Pancreas (tissue), 10 donors: Measurements from ENCODE around the gene TCF7. TPM values are rescaled to one million over a fixed set of nuclear protein-coding genes. Genes with fewer than 3 reads are reported as not detected.
A peak's percentile ranks its signal among the peaks of the same experiment; 100 is the strongest.

Source experiments
- ATAC-seq, 4 donors: fragments of 200-7000 bp; cut with Tn5 transposase; one replicate each; pipeline versions ENCODE4 v1.8.0 to v1.9.1; 2020; ENCODE audit warnings: mild to moderate bottlenecking in 4 of 4, moderate library complexity in 4 of 4
- DNase-seq, 6 donors: peaks; one replicate each; pipeline ENCODE4 v3.0.0-alpha.2; 2020
- FAIRE-seq: peaks from 2 replicates; lab custom pipeline; 2012; peaks lifted over from hg19 to GRCh38; lab: Jason Lieb, UNC
- H3K27ac ChIP-seq, 4 donors: fragments of 200-600 bp; sonication (generic); 1 replicate in 3 of 4; 2 replicates in 1 of 4; pipeline versions ENCODE4 v1.5.0 to v1.8.0; 2020
- H3K27me3 ChIP-seq, 4 donors: fragments of 200-600 bp; one replicate each; pipeline ENCODE4 v1.8.0; 2021
- H3K36me3 ChIP-seq, 3 donors: fragments of 200-600 bp; sonication (generic) in 1 of 3; one replicate each; pipeline versions ENCODE4 v1.5.0 to v1.8.0; 2020 to 2021
- H3K4me1 ChIP-seq, 3 donors: fragments of 200-600 bp; one replicate each; pipeline ENCODE4 v1.8.0; 2021
- H3K4me3 ChIP-seq, 4 donors: fragments of 200-600 bp; sonication (generic) in 2 of 4; one replicate each; pipeline versions ENCODE4 v1.5.0 to v1.8.0; 2020 to 2021
- H3K9me3 ChIP-seq, 4 donors: fragments of 200-600 bp; one replicate each; pipeline ENCODE4 v1.8.0; 2021
- CTCF ChIP-seq, 4 donors: fragments of 200-600 bp; sonication (generic) in 3 of 4; IDR thresholded peaks; one replicate each; pipeline versions ENCODE4 v1.5.0 to v1.8.0; 2021; ENCODE audit warnings: antibody characterized with exemption in 4 of 4
- WGBS, 2 donors: extraction: QIAGEN DNeasy Blood & Tissue Kit; methylation state at CpG; one replicate each; pipeline ENCODE4 v1.1.7; 2013; 5-methylcytosine and 5-hydroxymethylcytosine counted together
- intact Hi-C, 3 donors: fragments of 100-400 bp; cut with DNase I; formaldehyde crosslinking; loops; one replicate each; pipeline versions ENCODE4 v1.11.1 to v1.14.2; 2022
- polyA plus RNA-seq, 2 donors: library from polyadenylated mRNA; stranded (reverse); fragments of 200-250 nt; gene quantifications; one replicate each; pipeline ENCODE4 v1.2.3, GENCODE V29; 2013
- total RNA-seq, 6 donors: library from RNA; stranded (reverse); fragmentation: NEBNext Ultra II Directional in 4 of 6; extraction: Animal tissue kit (Norgen Biotek cat#: 25700) in 4 of 6; gene quantifications; one replicate each; pipeline versions ENCODE4 v1.2.1 to v1.2.4, GENCODE V29; 2021 to 2023
- donor health status: healthy with polysubstance abuse.
- donor health status: DM: no; HTN: no; CAD: no; lungs with moderate emphysema.
- donor health status: DM: no; HTN: no; CAD: no.
- donor health status: control.
- donor health status: control.
- donor health status: Bipolar disorder and iron deficiency.
- donor health status: DM: yes; HTN: yes; CAD: no.
- donor health status: DM: no; HTN: no; CAD: no.
- donor health status: DM: no; HTN: no; CAD: no.
- donor health status: DM: yes; HTN: yes; CAD: no.

The TCF7 gene
- total and polyA plus RNA-seq, 8 donors: 1.9 to 13.1 (median 6.9) TPM

DNA sequence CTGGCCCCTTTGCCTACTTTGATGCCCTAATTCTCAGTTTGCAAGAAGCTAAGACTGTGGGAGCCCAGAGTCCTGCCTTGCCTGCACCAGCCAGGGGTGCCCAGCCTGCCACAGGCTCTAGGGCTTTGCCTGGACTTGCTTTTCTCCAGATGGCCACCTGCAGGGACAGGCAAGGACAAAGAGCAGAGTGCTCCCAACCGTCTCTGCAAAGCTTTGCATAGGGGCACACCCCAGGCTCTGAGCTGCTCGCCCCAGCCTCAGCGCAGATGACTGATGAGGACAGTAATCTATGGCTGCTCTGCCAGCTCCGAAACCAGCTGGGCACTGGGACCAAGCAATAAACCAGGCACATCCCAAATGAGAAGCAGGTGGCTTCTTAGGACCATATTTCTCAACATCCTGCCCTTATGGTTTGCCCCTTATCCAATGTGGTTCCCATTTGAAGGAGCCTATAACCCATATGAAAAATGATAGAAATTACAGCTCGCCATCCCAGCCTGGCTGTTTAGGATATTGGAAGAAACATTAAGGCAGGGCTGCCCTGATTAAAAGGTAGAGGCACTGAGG, 25.4 kb upstream of the TCF7 start:
- H3K9me3 ChIP-seq: no peaks in the 10 kb centered on the region
- no peak for ATAC-seq
- no peaks in the 10 kb centered on the region for H3K4me1 ChIP-seq
- TF ChIP-seq CTCF (IDR thresholded peaks at IDR 0.05): no peak
- WGBS, 2 donors: 92 to 95% methylated on average over 5 of the region's 5 CpGs
- H3K4me3 ChIP-seq: no peak overlapping the region
- no peak overlapping the region for H3K27ac ChIP-seq
- FAIRE-seq: no peak
- H3K27me3 ChIP-seq: no peaks in the 10 kb centered on the region
- intact Hi-C loops: no loop called here
- no peaks in the 10 kb centered on the region for H3K36me3 ChIP-seq
- DNase-seq: no peak

DNA sequence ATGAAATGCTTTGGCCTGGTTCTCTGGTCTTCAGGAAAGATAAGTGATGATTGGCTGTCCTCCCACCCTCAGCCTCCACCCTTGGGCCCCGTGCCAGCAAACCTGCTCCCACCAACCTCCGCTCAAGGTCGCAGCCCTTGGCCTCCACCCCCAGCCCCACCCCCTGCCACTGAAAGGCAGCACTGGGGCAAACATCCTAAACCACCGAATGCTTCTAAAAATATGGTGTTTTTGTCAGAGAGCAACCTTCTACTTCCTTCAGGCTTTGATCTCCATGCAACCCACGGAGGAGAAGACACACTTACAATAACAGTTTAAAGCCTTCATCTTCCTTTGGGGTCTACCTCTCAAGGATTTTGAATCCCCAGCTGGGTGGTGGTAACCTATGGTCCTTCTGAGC, 24.0 kb upstream of the TCF7 start:
- no peaks in the 10 kb centered on the region for H3K9me3 ChIP-seq
- no peak overlapping the region for H3K27ac ChIP-seq
- DNase-seq (no peak), ATAC-seq (no peak), FAIRE-seq (no peak)
- TF ChIP-seq CTCF (IDR thresholded peaks at IDR 0.05): no peak
- H3K36me3 ChIP-seq: no peaks in the 10 kb centered on the region
- peaks cover 0 to 10% (median 0%) of the 10 kb centered on the region in 3 donors for H3K4me1 ChIP-seq
- no peak overlapping the region for H3K4me3 ChIP-seq
- intact Hi-C loops: no loop called here
- WGBS, 2 donors: 39 to 40% methylated on average over 5 of the region's 5 CpGs
- H3K27me3 ChIP-seq: no peaks in the 10 kb centered on the region

DNA sequence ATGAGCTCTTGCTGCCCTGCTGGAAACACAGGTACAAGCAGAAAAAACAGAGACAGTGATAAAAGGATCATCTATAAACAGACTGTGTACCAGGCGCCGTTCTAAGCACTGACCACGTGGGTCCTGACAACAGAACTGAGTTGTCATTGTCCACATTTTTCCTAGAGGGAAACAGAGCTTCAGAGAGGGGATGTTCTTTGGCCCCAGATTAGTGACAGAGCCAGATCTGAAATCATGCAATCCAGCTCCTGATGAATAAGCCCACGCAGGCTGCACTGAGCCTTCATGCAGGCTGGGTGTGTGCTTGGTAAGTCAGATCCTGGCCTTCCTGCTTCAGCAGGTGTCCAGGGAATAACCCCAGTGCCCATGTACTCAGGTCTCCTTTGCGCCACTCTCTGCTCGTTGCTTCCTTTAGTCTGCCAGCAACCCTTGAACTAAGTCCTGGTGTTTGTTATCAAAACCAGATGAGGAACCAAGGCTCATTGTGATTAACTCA, 22.8 kb upstream of the TCF7 start:
- Histone ChIP-seq H3K9me3 (no peaks in the 10 kb centered on the region), H3K4me1 (peaks cover 0 to 10% (median 0%) of the 10 kb centered on the region in 3 donors), H3K4me3 (no peak overlapping the region), H3K27ac (no peak overlapping the region), H3K36me3 (no peaks in the 10 kb centered on the region), H3K27me3 (no peaks in the 10 kb centered on the region)
- ATAC-seq (no peak), FAIRE-seq (no peak), DNase-seq (peak in 1 of 6 donors; percentile 6)
- no peak for TF ChIP-seq CTCF (IDR thresholded peaks at IDR 0.05)
- WGBS, 2 donors: 75 to 77% methylated on average over 6 of the region's 6 CpGs
- intact Hi-C loops: no loop called here

GRCh38 chr5:134092875-134093274, 21.6 kb upstream of the TCF7 start:
- no peak overlapping the region for H3K27ac ChIP-seq
- intact Hi-C loops: no loop called here
- peak in 4 of 6 donors; percentile 54 to 80 (median 69) for DNase-seq
- 83 to 86% methylated on average over 1 of the region's 1 CpG for WGBS, 2 donors
- no peak for TF ChIP-seq CTCF (IDR thresholded peaks at IDR 0.05)
- H3K4me3 ChIP-seq: no peak overlapping the region
- ATAC-seq: peak; percentile 79 to 85 (median 84)
- peaks cover 0 to 10% (median 0%) of the 10 kb centered on the region in 3 donors for H3K4me1 ChIP-seq
- FAIRE-seq: no peak
- no peaks in the 10 kb centered on the region for H3K36me3 ChIP-seq
- no peaks in the 10 kb centered on the region for H3K9me3 ChIP-seq
- no peaks in the 10 kb centered on the region for H3K27me3 ChIP-seq

DNA sequence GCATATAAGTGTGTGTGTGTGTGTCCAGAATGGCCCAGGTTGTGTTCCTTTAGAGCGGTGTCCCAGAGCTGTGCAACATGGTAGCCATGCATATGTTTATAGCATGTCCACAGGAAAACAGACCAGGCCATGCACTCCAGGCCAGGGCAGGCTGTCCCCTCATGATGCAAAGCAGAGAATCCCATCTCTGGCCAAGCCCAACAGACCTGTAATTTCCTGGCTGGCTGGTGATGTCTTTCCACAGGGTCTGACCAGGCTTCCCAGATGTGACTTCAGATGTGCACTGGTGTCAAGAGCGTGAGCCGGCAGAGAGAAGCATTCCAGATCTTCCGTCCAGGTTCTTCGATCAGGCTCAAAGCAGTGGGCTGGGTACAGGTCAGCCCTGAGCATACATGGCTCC, 21.1 kb upstream of the TCF7 start:
- Histone ChIP-seq H3K27me3 (no peaks in the 10 kb centered on the region), H3K4me3 (no peak overlapping the region), H3K36me3 (no peaks in the 10 kb centered on the region), H3K9me3 (no peaks in the 10 kb centered on the region), H3K27ac (no peak overlapping the region), H3K4me1 (peaks cover 0 to 10% (median 0%) of the 10 kb centered on the region in 3 donors)
- peak in 3 of 4 donors; percentile 3 to 6 (median 6) for ATAC-seq
- no peak for DNase-seq
- intact Hi-C loops: no loop called here
- no peak for FAIRE-seq
- no peak for TF ChIP-seq CTCF (IDR thresholded peaks at IDR 0.05)
- WGBS, 2 donors: 94 to 98% methylated on average over 5 of the region's 5 CpGs
